Adrenal gland (tissue), 12 donors: ENCODE measurements around the gene SIX1. TPM values are rescaled to one million over a fixed set of nuclear protein-coding genes. Genes with fewer than 3 reads are reported as not detected.

ENCODE experiments used
- DNase-seq, 7 donors: peaks; one replicate each; pipeline ENCODE4 v3.0.0-alpha.2; 2019 to 2020
- H3K27ac ChIP-seq, 5 donors: fragments of 200-600 bp; sonication (generic) in 4 of 5; 1 replicate in 3 of 5; 2 replicates in 2 of 5; pipeline versions ENCODE4 v1.5.1 to v1.8.0; 2016 to 2020; ENCODE audit warnings: mild to moderate bottlenecking in 1 of 5
- H3K27me3 ChIP-seq: fragments of 200-600 bp; 2 replicates; pipeline ENCODE4 v1.8.0; 2021
- H3K36me3 ChIP-seq, 2 donors: fragments of 200-600 bp; replicated peaks in 1 of 2; 1 replicate in 1 of 2; 2 replicates in 1 of 2; pipeline versions ENCODE4 v1.5.1 to v1.8.0; 2018 to 2022
- H3K4me1 ChIP-seq, 2 donors: fragments of 200-600 bp; replicated peaks in 1 of 2; 1 replicate in 1 of 2; 2 replicates in 1 of 2; pipeline versions ENCODE4 v1.5.1 to v1.8.0; 2018 to 2021
- H3K4me3 ChIP-seq, 4 donors: fragments of 200-600 bp; sonication (generic) in 3 of 4; one replicate each; pipeline ENCODE4 v1.5.1; 2016 to 2018
- H3K9me3 ChIP-seq, 3 donors: fragments of 200-600 bp; sonication (generic) in 1 of 3; replicated peaks in 1 of 3; 1 replicate in 2 of 3; 2 replicates in 1 of 3; pipeline versions ENCODE4 v1.5.1 to v1.8.0; 2016 to 2021
- POLR2A ChIP-seq, 2 donors: fragments of 450-650 bp; IDR thresholded peaks; one replicate each; pipeline ENCODE4 v1.6.1; 2017; ENCODE audit warnings: antibody characterized with exemption in 2 of 2, mild to moderate bottlenecking in 2 of 2, moderate library complexity in 1 of 2
- WGBS, 4 donors: extraction: QIAGEN DNeasy Blood & Tissue Kit in 2 of 4; methylation state at CpG; one replicate each; pipeline versions ENCODE4 v1.1.5 to v1.1.7; 2013 to 2017; 5-methylcytosine and 5-hydroxymethylcytosine counted together
- intact Hi-C, 2 donors: fragments of 100-400 bp; cut with DNase I; formaldehyde crosslinking; loops; one replicate each; pipeline versions ENCODE4 v1.14.1 to v1.15.0; 2022 to 2023
- polyA plus RNA-seq, 3 donors: library from polyadenylated mRNA; stranded (reverse); fragments of 200-250 nt in 2 of 3; fragments of 350-450 nt in 1 of 3; fragmentation: Illumina TruSeq in 1 of 3; extraction: RNeasy Lipid Tissue Mini Kit (QIAGEN cat#74804) in 1 of 3; gene quantifications; one replicate each; pipeline ENCODE4 v1.2.3, GENCODE V29; 2013 to 2014
- total RNA-seq, 9 donors: library from RNA; depleted of rRNA in 4 of 9; stranded (reverse); fragments of >200 nt in 4 of 9; fragments of 120-200 nt in 1 of 9; fragmentation: NEBNext Ultra II Directional in 1 of 9; extraction: Animal tissue kit (Norgen Biotek cat#: 25700) in 1 of 9; gene quantifications; one replicate each; pipeline versions ENCODE4 v1.1.0 to v1.2.4, GENCODE V29; 2013 to 2023
- TF ChIP-seq, protein P1 (sequence below), 6 experiments: fragments of 450-650 bp in 4 of 6; fragments of 200-600 bp in 2 of 6; sonication (generic) in 1 of 6; IDR thresholded peaks; 1 replicate in 5 of 6; 2 replicates in 1 of 6; pipeline versions ENCODE4 v1.5.1 to v1.8.0; 2016 to 2021; ENCODE audit warnings: antibody characterized with exemption in 6 of 6, mild to moderate bottlenecking in 2 of 6, moderate library complexity in 1 of 6
- donor health status: healthy with polysubstance abuse.
- donor health status: Bipolar disorder and iron deficiency.
- donor health status: DM: yes; HTN: yes; CAD: no.
- donor health status: DM: no; HTN: no; CAD: no.
- donor health status: DM: no; HTN: no; CAD: no.
- donor health status: DM: yes; HTN: yes; CAD: no.

SIX1 gene
- total and polyA plus RNA-seq, 12 donors: 0.11 to 0.96 (median 0.57) TPM

DNA sequence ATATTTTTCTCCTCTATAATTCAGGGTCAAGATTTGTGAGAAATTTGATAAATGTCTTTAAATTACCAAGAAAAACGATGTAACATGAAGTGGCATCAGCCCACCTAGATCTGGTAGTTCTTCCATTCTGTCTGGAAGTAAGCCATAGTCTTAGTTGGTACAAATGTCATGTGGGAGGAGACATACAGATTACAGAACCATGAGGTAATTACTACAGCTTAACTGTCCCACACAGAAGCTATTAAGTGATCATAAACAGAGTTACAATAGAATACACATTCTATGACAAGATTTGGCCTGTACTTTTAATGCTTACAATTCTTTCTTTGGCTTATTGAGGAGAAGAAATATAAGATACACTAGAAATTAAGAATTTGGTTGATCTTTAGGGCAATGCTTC lies 13.7 kb upstream of the SIX1 start:
- H3K27ac ChIP-seq: no peak overlapping the region
- TF ChIP-seq POLR2A (IDR thresholded peaks at IDR 0.05): no peak
- intact Hi-C loops: no loop called here
- WGBS, 4 donors: 61 to 75% (median 68%) methylated on average over 1 of the region's 1 CpG
- H3K27me3 ChIP-seq: peaks cover 10% of the 10 kb centered on the region
- H3K4me3 ChIP-seq: no peak overlapping the region
- no peak for DNase-seq
- H3K9me3 ChIP-seq: no peaks in the 10 kb centered on the region
- H3K4me1 ChIP-seq: peaks cover 0 to 1% of the 10 kb centered on the region in 2 donors
- no peaks in the 10 kb centered on the region for H3K36me3 ChIP-seq

DNA sequence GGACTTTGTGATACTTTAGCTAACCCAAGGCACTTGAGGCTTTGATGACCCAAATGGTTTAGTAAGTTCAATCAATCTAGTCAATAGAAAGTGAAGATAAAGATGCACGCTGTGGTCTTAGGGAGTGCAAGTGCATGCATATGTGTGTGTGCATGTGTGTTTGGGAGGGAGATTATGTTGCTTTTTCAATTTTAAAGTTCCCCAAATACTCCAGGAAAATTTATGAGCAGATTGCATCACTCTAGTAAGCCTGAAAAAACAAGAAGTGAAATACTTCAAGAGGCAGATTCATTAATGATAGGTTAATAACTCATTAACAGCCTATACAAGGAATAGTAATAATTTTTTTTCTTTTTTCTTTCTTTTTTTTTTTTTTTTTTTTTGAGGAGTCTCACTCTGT lies 12.4 kb upstream of the SIX1 start:
- DNase-seq: no peak
- intact Hi-C loops: no loop called here
- Histone ChIP-seq H3K4me1 (peaks cover 2 to 8% of the 10 kb centered on the region in 2 donors), H3K4me3 (no peak overlapping the region), H3K9me3 (no peaks in the 10 kb centered on the region), H3K36me3 (no peaks in the 10 kb centered on the region), H3K27ac (no peak overlapping the region), H3K27me3 (peaks cover 10% of the 10 kb centered on the region)
- 71 to 91% (median 81%) methylated on average over 1 of the region's 1 CpG for WGBS, 4 donors
- TF ChIP-seq, protein P1, sequence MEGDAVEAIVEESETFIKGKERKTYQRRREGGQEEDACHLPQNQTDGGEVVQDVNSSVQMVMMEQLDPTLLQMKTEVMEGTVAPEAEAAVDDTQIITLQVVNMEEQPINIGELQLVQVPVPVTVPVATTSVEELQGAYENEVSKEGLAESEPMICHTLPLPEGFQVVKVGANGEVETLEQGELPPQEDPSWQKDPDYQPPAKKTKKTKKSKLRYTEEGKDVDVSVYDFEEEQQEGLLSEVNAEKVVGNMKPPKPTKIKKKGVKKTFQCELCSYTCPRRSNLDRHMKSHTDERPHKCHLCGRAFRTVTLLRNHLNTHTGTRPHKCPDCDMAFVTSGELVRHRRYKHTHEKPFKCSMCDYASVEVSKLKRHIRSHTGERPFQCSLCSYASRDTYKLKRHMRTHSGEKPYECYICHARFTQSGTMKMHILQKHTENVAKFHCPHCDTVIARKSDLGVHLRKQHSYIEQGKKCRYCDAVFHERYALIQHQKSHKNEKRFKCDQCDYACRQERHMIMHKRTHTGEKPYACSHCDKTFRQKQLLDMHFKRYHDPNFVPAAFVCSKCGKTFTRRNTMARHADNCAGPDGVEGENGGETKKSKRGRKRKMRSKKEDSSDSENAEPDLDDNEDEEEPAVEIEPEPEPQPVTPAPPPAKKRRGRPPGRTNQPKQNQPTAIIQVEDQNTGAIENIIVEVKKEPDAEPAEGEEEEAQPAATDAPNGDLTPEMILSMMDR (IDR thresholded peaks at IDR 0.05): no peak
- no peak for TF ChIP-seq POLR2A (IDR thresholded peaks at IDR 0.05)

DNA sequence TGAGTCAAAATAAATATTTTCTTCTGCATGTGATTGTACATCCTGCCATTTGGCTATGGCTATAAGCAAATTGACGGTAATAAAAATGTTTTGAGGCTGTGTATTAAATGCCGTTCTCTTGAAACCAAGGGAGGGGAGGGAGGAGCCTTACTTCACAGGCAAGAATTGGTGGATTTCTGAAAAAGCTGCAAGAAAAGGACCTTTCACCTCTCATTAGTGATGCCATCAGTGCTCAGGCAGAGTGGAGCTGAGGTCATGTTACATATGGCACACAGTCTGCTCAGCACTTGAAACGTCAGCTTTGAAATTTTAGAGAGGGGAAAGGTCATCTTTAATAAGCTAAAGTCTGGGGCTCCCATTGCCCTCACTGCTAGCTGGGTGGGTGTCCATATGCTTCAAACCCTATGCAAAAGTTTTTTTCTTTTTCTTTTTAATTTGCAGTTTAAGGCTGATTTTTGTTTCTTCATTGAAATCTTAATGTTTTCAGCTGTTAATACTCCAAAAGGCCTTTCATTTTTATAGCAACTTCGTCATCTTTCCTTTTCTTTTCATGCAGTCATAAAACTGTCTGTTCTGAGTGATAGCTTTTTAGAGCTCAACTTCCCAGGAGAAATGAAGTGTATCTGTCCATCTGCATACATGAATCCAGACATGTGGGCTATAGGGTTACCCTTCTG lies 9.8 kb upstream of the SIX1 start:
- H3K36me3 ChIP-seq: no peaks in the 10 kb centered on the region
- TF ChIP-seq, protein P1 (IDR thresholded peaks at IDR 0.05): no peak
- no peak for TF ChIP-seq POLR2A (IDR thresholded peaks at IDR 0.05)
- H3K4me3 ChIP-seq: no peak overlapping the region
- H3K27ac ChIP-seq: no peak overlapping the region
- peaks cover 22% of the 10 kb centered on the region for H3K27me3 ChIP-seq
- H3K4me1 ChIP-seq: peaks cover 6 to 12% of the 10 kb centered on the region in 2 donors
- no peak for DNase-seq
- 66 to 82% (median 71%) methylated on average over 4 of the region's 4 CpGs for WGBS, 4 donors
- intact Hi-C loops: loop anchor here (10.0 kb wide), 2 partner anchors 366 to 526 kb away; no protein-coding TSS in a partner anchor
- no peaks in the 10 kb centered on the region for H3K9me3 ChIP-seq

DNA sequence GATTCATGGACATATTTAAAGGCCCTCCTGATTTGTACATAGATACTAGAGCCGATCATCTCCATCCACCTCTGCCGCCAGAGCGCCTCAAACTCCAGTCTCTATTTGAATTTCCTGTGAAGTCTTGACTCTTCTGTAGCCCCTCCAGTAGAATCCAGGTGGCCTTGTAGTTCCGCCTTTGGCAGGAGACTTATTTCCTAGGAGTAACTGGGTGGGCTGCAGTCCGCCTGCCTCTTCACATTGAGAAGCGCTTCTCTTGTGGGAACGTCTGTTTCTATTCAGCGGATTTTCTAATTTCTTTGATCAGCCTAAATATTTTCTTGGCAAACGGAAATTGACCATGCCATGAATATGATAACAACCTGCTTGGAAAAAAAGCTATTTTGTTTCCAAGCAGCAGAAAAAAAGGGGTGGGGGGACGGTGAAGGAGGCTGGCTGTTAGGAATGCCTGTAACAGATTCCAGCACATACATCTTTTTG lies 9.0 kb upstream of the SIX1 start:
- no peaks in the 10 kb centered on the region for H3K9me3 ChIP-seq
- no peak overlapping the region for H3K27ac ChIP-seq
- peaks cover 6 to 13% of the 10 kb centered on the region in 2 donors for H3K4me1 ChIP-seq
- TF ChIP-seq, protein P1 (IDR thresholded peaks at IDR 0.05): no peak
- TF ChIP-seq POLR2A (IDR thresholded peaks at IDR 0.05): no peak
- WGBS, 4 donors: 57 to 65% (median 62%) methylated on average over 10 of the region's 10 CpGs
- no peak overlapping the region for H3K4me3 ChIP-seq
- no peaks in the 10 kb centered on the region for H3K36me3 ChIP-seq
- intact Hi-C loops: loop anchor here (10.0 kb wide), 2 partner anchors 367 to 527 kb away; no protein-coding TSS in a partner anchor
- H3K27me3 ChIP-seq: peaks cover 25% of the 10 kb centered on the region
- no peak for DNase-seq
